Measurements from ENCODE around the gene PRAMEF8. TPM values are rescaled to one million over a fixed set of nuclear protein-coding genes. Genes with fewer than 3 reads are reported as not detected.
"Not testable (repeated sequence)": the region's sequence is repeated elsewhere in the genome, so short reads cannot be mapped to it uniquely, and the experiment has no call there.

Gene PRAMEF8
- total RNA-seq, 1 experiment from 2014 or later: not detected

DNA sequence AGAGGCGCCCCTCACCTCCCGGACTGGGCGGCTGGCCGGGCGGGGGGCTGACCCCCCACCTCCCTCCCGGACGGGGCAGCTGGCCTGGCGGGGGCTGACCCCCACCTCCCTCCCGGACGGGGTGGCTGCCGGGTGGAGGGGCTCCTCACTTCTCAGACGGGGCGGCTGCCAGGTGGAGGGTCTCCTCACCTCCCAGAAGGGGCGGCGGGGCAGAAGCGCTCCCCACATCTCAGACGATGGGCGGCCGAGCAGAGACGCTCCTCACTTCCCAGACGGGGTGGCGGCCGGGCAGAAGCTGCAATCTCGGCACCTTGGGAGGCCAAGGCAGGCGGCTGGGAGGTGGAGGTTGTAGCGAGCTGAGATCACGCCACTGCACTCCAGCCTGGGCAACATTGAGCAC, 13.8 kb upstream of the PRAMEF8 start:
- intact Hi-C loops (cut with micrococcal nuclease); DNase-seq (ENCODE audit: low read depth, low spot score); H3K79me2 ChIP-seq (ENCODE audit: insufficient read depth, low read length); H3K4me2 ChIP-seq (ENCODE audit: low read length); H3K27me3 ChIP-seq (ENCODE audit: insufficient read depth, low read length); H4K20me1 ChIP-seq (ENCODE audit: insufficient read depth); H3K36me3 ChIP-seq (ENCODE audit: control insufficient read depth in 1 of 2, insufficient read depth in 2 of 2, low read length in 2 of 2); CTCF ChIA-PET; H3K9me3 ChIP-seq (ENCODE audit: control insufficient read depth in 1 of 2, insufficient read depth in 1 of 2, low read depth in 1 of 2, low read length in 2 of 2); ATAC-seq; H3K27ac ChIP-seq (ENCODE audit: low read depth, low read length); POLR2A ChIA-PET; H3K4me1 ChIP-seq (ENCODE audit: control insufficient read depth in 1 of 2, insufficient read depth in 2 of 2, low read length in 2 of 2); BruUV-seq (replicated peaks); RAD21 ChIA-PET (ENCODE audit: low non-redundant PET in 1 of 2, low total read pairs in 2 of 2, uncharacterized antibody in 2 of 2, unreplicated experiment in 2 of 2); H3K9ac ChIP-seq (ENCODE audit: low read length); H3K9me2 ChIP-seq (ENCODE audit: insufficient read depth); H3K4me3 ChIP-seq (replicated peaks in 1 of 2; ENCODE audit: low read depth in 1 of 2, low read length in 2 of 2); H2AFZ ChIP-seq (ENCODE audit: low read depth, low read length, poor library complexity, severe bottlenecking): not testable (repeated sequence)

DNA sequence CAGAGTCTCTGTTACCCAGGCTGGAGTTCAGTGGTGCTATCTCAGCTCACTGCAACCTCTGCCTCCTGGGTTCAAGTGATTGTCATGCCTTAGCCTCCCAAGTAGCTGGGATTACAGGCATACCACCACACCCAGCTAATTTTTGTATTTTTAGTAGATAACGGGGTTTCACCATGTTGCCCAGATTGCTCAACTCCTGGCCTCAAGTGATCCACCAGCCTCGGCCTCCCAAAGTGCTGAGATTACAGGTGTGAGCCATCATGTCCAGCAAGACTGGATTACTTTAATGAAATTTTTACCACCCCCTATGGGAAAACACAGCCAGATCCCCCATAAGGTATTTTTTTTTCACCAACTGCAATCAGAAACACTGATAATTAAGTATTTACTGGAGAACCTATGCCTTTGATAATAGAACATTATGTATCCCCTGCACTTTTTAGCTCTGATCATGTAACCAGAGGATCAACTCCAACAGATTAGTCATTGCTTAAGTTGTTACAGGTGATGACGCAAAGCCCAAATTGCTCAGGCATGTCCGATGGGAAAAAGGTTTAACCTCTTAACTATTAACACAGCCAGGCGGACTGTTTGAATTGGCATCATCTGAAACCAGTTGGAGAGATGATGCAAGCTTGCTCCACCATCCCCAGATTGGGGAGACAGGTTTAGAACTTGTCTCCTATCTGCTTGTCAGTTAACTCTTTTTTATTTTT, 12.4 kb upstream of the PRAMEF8 start:
- RAD21 ChIA-PET (ENCODE audit: low non-redundant PET in 1 of 2, low total read pairs in 2 of 2, uncharacterized antibody in 2 of 2, unreplicated experiment in 2 of 2); H3K4me3 ChIP-seq (replicated peaks in 1 of 2; ENCODE audit: low read depth in 1 of 2, low read length in 2 of 2); H3K9me2 ChIP-seq (ENCODE audit: insufficient read depth); H3K36me3 ChIP-seq (ENCODE audit: control insufficient read depth in 1 of 2, insufficient read depth in 2 of 2, low read length in 2 of 2); H2AFZ ChIP-seq (ENCODE audit: low read depth, low read length, poor library complexity, severe bottlenecking); intact Hi-C loops (cut with micrococcal nuclease); H3K4me1 ChIP-seq (ENCODE audit: control insufficient read depth in 1 of 2, insufficient read depth in 2 of 2, low read length in 2 of 2); H3K27ac ChIP-seq (ENCODE audit: low read depth, low read length); POLR2A ChIA-PET; H4K20me1 ChIP-seq (ENCODE audit: insufficient read depth); DNase-seq (ENCODE audit: low read depth, low spot score); CTCF ChIA-PET; H3K4me2 ChIP-seq (ENCODE audit: low read length); H3K9ac ChIP-seq (ENCODE audit: low read length); H3K79me2 ChIP-seq (ENCODE audit: insufficient read depth, low read length); H3K9me3 ChIP-seq (ENCODE audit: control insufficient read depth in 1 of 2, insufficient read depth in 1 of 2, low read depth in 1 of 2, low read length in 2 of 2); BruUV-seq (replicated peaks); ATAC-seq; H3K27me3 ChIP-seq (ENCODE audit: insufficient read depth, low read length): not testable (repeated sequence)

DNA sequence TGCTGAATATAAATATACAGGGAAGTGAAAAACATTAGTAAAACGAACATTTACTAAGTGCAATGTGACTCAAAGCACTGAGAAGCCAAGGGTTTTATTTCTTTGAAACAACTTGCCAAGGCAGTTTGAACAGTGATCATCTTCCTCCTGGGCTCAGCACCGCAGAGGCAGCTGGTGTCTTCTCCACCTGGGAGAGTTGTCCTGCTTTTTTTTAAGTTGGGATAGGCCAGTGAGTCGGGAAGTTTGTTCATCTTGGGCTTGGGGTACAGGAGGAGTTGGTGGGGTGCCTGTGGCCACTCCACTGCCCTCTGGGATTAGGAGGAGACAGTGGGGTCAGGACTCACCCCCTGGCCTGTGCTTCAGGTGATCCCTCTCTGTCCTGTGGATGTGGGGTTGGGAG, 4.1 kb upstream of the PRAMEF8 start:
- H2AFZ ChIP-seq (ENCODE audit: low read depth, low read length, poor library complexity, severe bottlenecking); H3K9me3 ChIP-seq (ENCODE audit: control insufficient read depth in 1 of 2, insufficient read depth in 1 of 2, low read depth in 1 of 2, low read length in 2 of 2); BruUV-seq (replicated peaks); H3K4me2 ChIP-seq (ENCODE audit: low read length); intact Hi-C loops (cut with micrococcal nuclease); H3K27me3 ChIP-seq (ENCODE audit: insufficient read depth, low read length); POLR2A ChIA-PET; RAD21 ChIA-PET (ENCODE audit: low non-redundant PET in 1 of 2, low total read pairs in 2 of 2, uncharacterized antibody in 2 of 2, unreplicated experiment in 2 of 2); CTCF ChIA-PET; DNase-seq (ENCODE audit: low read depth, low spot score); H3K79me2 ChIP-seq (ENCODE audit: insufficient read depth, low read length); H3K9me2 ChIP-seq (ENCODE audit: insufficient read depth); ATAC-seq; H3K4me1 ChIP-seq (ENCODE audit: control insufficient read depth in 1 of 2, insufficient read depth in 2 of 2, low read length in 2 of 2); H3K36me3 ChIP-seq (ENCODE audit: control insufficient read depth in 1 of 2, insufficient read depth in 2 of 2, low read length in 2 of 2); H3K27ac ChIP-seq (ENCODE audit: low read depth, low read length); H3K9ac ChIP-seq (ENCODE audit: low read length); H3K4me3 ChIP-seq (replicated peaks in 1 of 2; ENCODE audit: low read depth in 1 of 2, low read length in 2 of 2); H4K20me1 ChIP-seq (ENCODE audit: insufficient read depth): not testable (repeated sequence)
